Neural progenitor cell (in vitro differentiated cells): ENCODE results near the gene PIP5K1B. TPM values are rescaled to one million over a fixed set of nuclear protein-coding genes. Genes with fewer than 3 reads are reported as not detected.

Experiments
- DNase-seq: peaks from one replicate; pipeline ENCODE4 v3.0.0-alpha.2; 2016; ENCODE audit warnings: low spot score
- H2AFZ ChIP-seq: fragments of 200-600 bp; sonication (generic); replicated peaks from 2 replicates; pipeline ENCODE4 v1.6.1; 2016; ENCODE audit warnings: antibody characterized with exemption
- H3F3A ChIP-seq: fragments of 200-600 bp; sonication (generic); 2 replicates; pipeline ENCODE4 v1.6.1; 2016; ENCODE audit warnings: antibody characterized with exemption, low read depth
- H3K27ac ChIP-seq: fragments of 200-600 bp; sonication (generic); 2 replicates; pipeline ENCODE4 v1.5.1; 2016; ENCODE audit warnings: mild to moderate bottlenecking
- H3K27me3 ChIP-seq: fragments of 200-600 bp; sonication (generic); 2 replicates; pipeline ENCODE4 v1.6.1; 2016; ENCODE audit warnings: mild to moderate bottlenecking, moderate library complexity
- H3K36me3 ChIP-seq: fragments of 200-600 bp; sonication (generic); 2 replicates; pipeline ENCODE4 v1.5.1; 2016
- H3K4me1 ChIP-seq: fragments of 200-600 bp; sonication (generic); 2 replicates; pipeline ENCODE4 v1.6.1; 2016; ENCODE audit warnings: mixed run types
- H3K4me2 ChIP-seq: fragments of 200-600 bp; sonication (generic); 2 replicates; pipeline ENCODE4 v1.6.1; 2016
- H3K4me3 ChIP-seq: fragments of 200-600 bp; sonication (generic); 2 replicates; pipeline ENCODE4 v1.5.1; 2016
- H3K79me2 ChIP-seq: fragments of 200-600 bp; sonication (generic); 2 replicates; pipeline ENCODE4 v1.6.1; 2016; ENCODE audit warnings: low read depth
- H3K9ac ChIP-seq: fragments of 200-600 bp; sonication (generic); 2 replicates; pipeline ENCODE4 v1.6.1; 2016
- H3K9me3 ChIP-seq: fragments of 200-600 bp; sonication (generic); 2 replicates; pipeline ENCODE4 v1.5.1; 2016; ENCODE audit warnings: low read depth
- H4K20me1 ChIP-seq: fragments of 200-600 bp; sonication (generic); 2 replicates; pipeline ENCODE4 v1.6.1; 2016; ENCODE audit warnings: low read depth
- H3K27ac Mint-ChIP-seq: 3 replicates; pipeline ENCODE4 v1.8.0; 2021; ENCODE audit warnings: mixed read lengths
- H3K27me3 Mint-ChIP-seq: 2 replicates; pipeline ENCODE4 v1.8.0; 2022; ENCODE audit warnings: low read depth, mild to moderate bottlenecking, inconsistent platforms, moderate library complexity, mixed read lengths; ENCODE audit not compliant: insufficient read depth
- H3K36me3 Mint-ChIP-seq: 3 replicates; pipeline ENCODE4 v1.8.0; 2021; ENCODE audit warnings: mixed read lengths
- H3K4me1 Mint-ChIP-seq: 3 replicates; pipeline ENCODE4 v1.8.0; 2021; ENCODE audit warnings: mixed read lengths
- H3K4me3 Mint-ChIP-seq: 3 replicates; pipeline ENCODE4 v1.8.0; 2021; ENCODE audit warnings: mild to moderate bottlenecking, moderate library complexity, mixed read lengths
- H3K9me3 Mint-ChIP-seq: 3 replicates; pipeline ENCODE4 v1.8.0; 2020; ENCODE audit warnings: mixed read lengths
- CTCF ChIP-seq: fragments of 200-600 bp; sonication (generic); IDR thresholded peaks from 2 replicates; pipeline ENCODE4 v1.5.1; 2017; ENCODE audit warnings: antibody characterized with exemption, mild to moderate bottlenecking
- EZH2 ChIP-seq: fragments of 200-600 bp; sonication (generic); IDR thresholded peaks from 2 replicates; pipeline ENCODE4 v1.6.1; 2017; ENCODE audit warnings: antibody characterized with exemption, mild to moderate bottlenecking, moderate library complexity
- EZH2phosphoT487 ChIP-seq: fragments of 200-600 bp; sonication (generic); IDR thresholded peaks from 2 replicates; pipeline ENCODE4 v1.6.1; 2017; ENCODE audit warnings: antibody characterized with exemption
- total RNA-seq: library from RNA; depleted of rRNA; stranded (reverse); fragments of >200 nt; gene quantifications from 2 replicates; pipeline ENCODE4 v1.2.3, GENCODE V29; 2015; ENCODE audit warnings: low replicate concordance

The PIP5K1B gene
- total RNA-seq, 1 donor from 2014 or later, result 3.2 TPM

GRCh38 chr9:69044240-69045219, 339.5 kb downstream of the PIP5K1B start:
- H3K36me3 Mint-ChIP-seq, result peaks cover 11% of the 10 kb centered on the region
- H3K4me1 Mint-ChIP-seq, result peaks cover 46% of the 10 kb centered on the region
- H3K4me2 ChIP-seq, result peak overlapping the region; percentile 49
- peaks cover 4% of the 10 kb centered on the region for H3K27me3 Mint-ChIP-seq
- H3K36me3 ChIP-seq, result no peaks in the 10 kb centered on the region
- H2AFZ ChIP-seq, result no peak overlapping the region
- DNase-seq, result peak; percentile 26
- no peak overlapping the region for H3K9ac ChIP-seq
- no peaks in the 10 kb centered on the region for H3K9me3 ChIP-seq
- H3K79me2 ChIP-seq, result peaks cover 66% of the 10 kb centered on the region
- H3K4me3 ChIP-seq, result no peak overlapping the region
- peak overlapping the region; percentile 38 for H3K27ac Mint-ChIP-seq
- TF ChIP-seq EZH2 (no peak), CTCF (no peak), EZH2phosphoT487 (no peak)
- H3K27me3 ChIP-seq, result no peaks in the 10 kb centered on the region
- H3K4me1 ChIP-seq, result peaks cover 18% of the 10 kb centered on the region
- no peaks in the 10 kb centered on the region for H3K9me3 Mint-ChIP-seq
- peak overlapping the region; percentile 63 for H3K27ac ChIP-seq
- H3F3A ChIP-seq, result peaks cover 17% of the 10 kb centered on the region
- peak overlapping the region; percentile 56 for H3K4me3 Mint-ChIP-seq
- H4K20me1 ChIP-seq, result peaks cover 30% of the 10 kb centered on the region

- no peak overlapping the region for H3K4me2 ChIP-seq
- TF ChIP-seq CTCF (no peak), EZH2phosphoT487 (no peak), EZH2 (no peak)
- no peaks in the 10 kb centered on the region for H3K36me3 ChIP-seq
- H3K27ac ChIP-seq, result no peak overlapping the region
- DNase-seq, result no peak
- H3F3A ChIP-seq, result peaks cover 17% of the 10 kb centered on the region
- no peaks in the 10 kb centered on the region for H3K27me3 ChIP-seq
- Mint-ChIP-seq H3K4me3 (peak overlapping the region; percentile 5), H3K36me3 (peaks cover 7% of the 10 kb centered on the region), H3K4me1 (peaks cover 46% of the 10 kb centered on the region), H3K27me3 (peaks cover 4% of the 10 kb centered on the region), H3K9me3 (no peaks in the 10 kb centered on the region), H3K27ac (no peak overlapping the region)
- H4K20me1 ChIP-seq, result peaks cover 30% of the 10 kb centered on the region
- H2AFZ ChIP-seq, result no peak overlapping the region
- H3K9ac ChIP-seq, result no peak overlapping the region
- H3K79me2 ChIP-seq, result peaks cover 53% of the 10 kb centered on the region
- H3K4me1 ChIP-seq, result peaks cover 18% of the 10 kb centered on the region
- no peak overlapping the region for H3K4me3 ChIP-seq
- no peaks in the 10 kb centered on the region for H3K9me3 ChIP-seq
Observed at GRCh38 chr9:69045821-69046220, 340.8 kb downstream of the PIP5K1B start.

- peaks cover 28% of the 10 kb centered on the region for H4K20me1 ChIP-seq
- peaks cover 44% of the 10 kb centered on the region for H3K79me2 ChIP-seq
- TF ChIP-seq CTCF (no peak), EZH2 (no peak), EZH2phosphoT487 (no peak)
- Mint-ChIP-seq H3K4me1 (peaks cover 46% of the 10 kb centered on the region), H3K36me3 (peaks cover 7% of the 10 kb centered on the region), H3K27me3 (peaks cover 4% of the 10 kb centered on the region), H3K4me3 (no peak overlapping the region), H3K9me3 (no peaks in the 10 kb centered on the region), H3K27ac (no peak overlapping the region)
- no peaks in the 10 kb centered on the region for H3K36me3 ChIP-seq
- no peak overlapping the region for H2AFZ ChIP-seq
- no peak overlapping the region for H3K4me3 ChIP-seq
- no peak for DNase-seq
- H3K27ac ChIP-seq, result no peak overlapping the region
- no peaks in the 10 kb centered on the region for H3K27me3 ChIP-seq
- no peak overlapping the region for H3K4me2 ChIP-seq
- no peak overlapping the region for H3K9ac ChIP-seq
- peaks cover 18% of the 10 kb centered on the region for H3K4me1 ChIP-seq
- H3K9me3 ChIP-seq, result no peaks in the 10 kb centered on the region
- peaks cover 17% of the 10 kb centered on the region for H3F3A ChIP-seq
Observed at GRCh38 chr9:69046723-69047122, 341.7 kb downstream of the PIP5K1B start.
